HL-60 (cell line): ENCODE data around the gene CERS6.

Experiments used
- DNase-seq, 2 experiments: peaks; one replicate each; pipeline ENCODE4 v3.0.0-alpha.2; 2010 to 2020; ENCODE audit warnings: low read depth in 1 of 2, low spot score in 1 of 2
- H3K27ac ChIP-seq: fragments of 250-450 bp; sonication (Bioruptor Pico); replicated peaks from 2 replicates; pipeline ENCODE4 v1.5.1; 2020; ENCODE audit warnings: mild to moderate bottlenecking, moderate library complexity
- H3K27me3 ChIP-seq: fragments of 250-450 bp; sonication (Bioruptor Pico); 2 replicates; pipeline ENCODE4 v1.5.1; 2021; ENCODE audit warnings: mild to moderate bottlenecking, moderate library complexity; ENCODE audit not compliant: insufficient read depth, poor library complexity, severe bottlenecking
- H3K4me3 ChIP-seq: replicated peaks from 2 replicates; pipeline ENCODE4 v1.5.1; 2011; ENCODE audit warnings: mild to moderate bottlenecking, control low read depth, low read length; ENCODE audit not compliant: insufficient read depth
- GABPA ChIP-seq: IDR thresholded peaks from 2 replicates; pipeline ENCODE4 v1.6.1; 2012; ENCODE audit warnings: low read depth
- POLR2AphosphoS5 ChIP-seq: IDR thresholded peaks from 2 replicates; pipeline ENCODE4 v1.6.1; 2012; ENCODE audit warnings: low read depth
- REST ChIP-seq: IDR thresholded peaks from 2 replicates; pipeline ENCODE4 v1.6.1; 2012; ENCODE audit warnings: low read depth; ENCODE audit not compliant: insufficient replicate concordance
- SPI1 ChIP-seq: IDR thresholded peaks from 2 replicates; pipeline ENCODE4 v1.6.1; 2012; ENCODE audit warnings: low read depth, mild to moderate bottlenecking, borderline replicate concordance
- TF ChIP-seq, protein P1 (sequence below): IDR thresholded peaks from one replicate; pipeline ENCODE4 v1.5.1; 2011; ENCODE audit warnings: low read length, control low read depth, inconsistent platforms; ENCODE audit not compliant: insufficient read depth

CERS6 gene

GRCh38 chr2:168814939-168815907 is 359.2 kb downstream of the CERS6 start:
- H3K27ac ChIP-seq: no peak overlapping the region
- H3K27me3 ChIP-seq: peaks cover 3% of the 10 kb centered on the region
- H3K4me3 ChIP-seq: no peak overlapping the region
- no peak for TF ChIP-seq REST
- no peak for TF ChIP-seq POLR2AphosphoS5
- no peak for TF ChIP-seq GABPA
- TF ChIP-seq, protein P1, sequence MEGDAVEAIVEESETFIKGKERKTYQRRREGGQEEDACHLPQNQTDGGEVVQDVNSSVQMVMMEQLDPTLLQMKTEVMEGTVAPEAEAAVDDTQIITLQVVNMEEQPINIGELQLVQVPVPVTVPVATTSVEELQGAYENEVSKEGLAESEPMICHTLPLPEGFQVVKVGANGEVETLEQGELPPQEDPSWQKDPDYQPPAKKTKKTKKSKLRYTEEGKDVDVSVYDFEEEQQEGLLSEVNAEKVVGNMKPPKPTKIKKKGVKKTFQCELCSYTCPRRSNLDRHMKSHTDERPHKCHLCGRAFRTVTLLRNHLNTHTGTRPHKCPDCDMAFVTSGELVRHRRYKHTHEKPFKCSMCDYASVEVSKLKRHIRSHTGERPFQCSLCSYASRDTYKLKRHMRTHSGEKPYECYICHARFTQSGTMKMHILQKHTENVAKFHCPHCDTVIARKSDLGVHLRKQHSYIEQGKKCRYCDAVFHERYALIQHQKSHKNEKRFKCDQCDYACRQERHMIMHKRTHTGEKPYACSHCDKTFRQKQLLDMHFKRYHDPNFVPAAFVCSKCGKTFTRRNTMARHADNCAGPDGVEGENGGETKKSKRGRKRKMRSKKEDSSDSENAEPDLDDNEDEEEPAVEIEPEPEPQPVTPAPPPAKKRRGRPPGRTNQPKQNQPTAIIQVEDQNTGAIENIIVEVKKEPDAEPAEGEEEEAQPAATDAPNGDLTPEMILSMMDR: no peak
- TF ChIP-seq SPI1: no peak
- DNase-seq: no peak

GRCh38 chr2:168816369-168816768 is 360.3 kb downstream of the CERS6 start:
- Histone ChIP-seq H3K27me3 (peaks cover 3% of the 10 kb centered on the region), H3K4me3 (no peak overlapping the region), H3K27ac (no peak overlapping the region)
- TF ChIP-seq SPI1 (no peak), REST (no peak), GABPA (no peak), POLR2AphosphoS5 (no peak)
- TF ChIP-seq, protein P1: no peak
- no peak for DNase-seq

GRCh38 chr2:168819050-168819715 is 363.1 kb downstream of the CERS6 start:
- Histone ChIP-seq H3K27ac (no peak overlapping the region), H3K4me3 (no peak overlapping the region), H3K27me3 (no peaks in the 10 kb centered on the region)
- DNase-seq: no peak
- no peak for TF ChIP-seq REST
- TF ChIP-seq, protein P1: no peak
- TF ChIP-seq POLR2AphosphoS5: no peak
- TF ChIP-seq SPI1: no peak
- no peak for TF ChIP-seq GABPA
